Mesenchymal stem cell (in vitro differentiated cells and primary cell): Measurements from ENCODE around the gene CDK11A.
"Not testable (repeated sequence)": the region's sequence is repeated elsewhere in the genome, so short reads cannot be mapped to it uniquely, and the experiment has no call there.

ENCODE experiments used
- DNase-seq: peaks from one replicate; pipeline ENCODE4 v3.0.0-alpha.2; 2013
- H2AFZ ChIP-seq: one replicate; pipeline ENCODE4 v1.6.1; 2013; ENCODE audit warnings: low read depth, mild to moderate bottlenecking, control low read depth, inconsistent platforms, low read length, moderate library complexity
- H2AK5ac ChIP-seq: 2 replicates; pipeline ENCODE4 v1.6.1; 2013; ENCODE audit warnings: low read length, moderate library complexity, mild to moderate bottlenecking, inconsistent platforms; ENCODE audit not compliant: severe bottlenecking
- H2BK120ac ChIP-seq: one replicate; pipeline ENCODE4 v1.6.1; 2013; ENCODE audit warnings: low read depth, mild to moderate bottlenecking, inconsistent platforms, low read length, moderate library complexity
- H2BK12ac ChIP-seq, 2 experiments: one replicate each; pipeline ENCODE4 v1.6.1; 2013; ENCODE audit warnings: inconsistent platforms in 2 of 2, low read length in 2 of 2, mild to moderate bottlenecking in 2 of 2, moderate library complexity in 2 of 2, control low read depth in 1 of 2
- H2BK15ac ChIP-seq: one replicate; pipeline ENCODE4 v1.6.1; 2013; ENCODE audit warnings: mild to moderate bottlenecking, low read depth, inconsistent platforms; ENCODE audit not compliant: poor library complexity, severe bottlenecking
- H2BK5ac ChIP-seq: 2 replicates; pipeline ENCODE4 v1.6.1; 2013; ENCODE audit warnings: low read depth, mild to moderate bottlenecking, low read length, control low read depth, inconsistent platforms; ENCODE audit not compliant: poor library complexity, severe bottlenecking
- H3K14ac ChIP-seq, 2 experiments: one replicate each; pipeline ENCODE4 v1.6.1; 2013; ENCODE audit warnings: inconsistent platforms in 2 of 2, low read length in 2 of 2, control low read depth in 1 of 2, mild to moderate bottlenecking in 1 of 2, moderate library complexity in 1 of 2
- H3K18ac ChIP-seq, 2 experiments: one replicate each; pipeline ENCODE4 v1.6.1; 2013; ENCODE audit warnings: inconsistent platforms in 2 of 2, low read length in 2 of 2, control low read depth in 1 of 2, low read depth in 1 of 2, mild to moderate bottlenecking in 1 of 2
- H3K23ac ChIP-seq, 2 experiments: one replicate each; pipeline ENCODE4 v1.6.1; 2013; ENCODE audit warnings: inconsistent platforms in 2 of 2, low read length in 2 of 2, mild to moderate bottlenecking in 2 of 2, moderate library complexity in 2 of 2, control low read depth in 1 of 2
- H3K27ac ChIP-seq: 2 replicates; pipeline ENCODE4 v1.5.1; 2013; ENCODE audit warnings: mild to moderate bottlenecking, moderate library complexity, low read length, control low read depth, inconsistent platforms; ENCODE audit not compliant: poor library complexity, severe bottlenecking
- H3K27me3 ChIP-seq, 2 experiments: 2 replicates each; pipeline versions ENCODE4 v1.6.1 to v1.7.0; 2013; ENCODE audit warnings: low read length in 2 of 2, mild to moderate bottlenecking in 2 of 2, moderate library complexity in 2 of 2, control low read depth in 1 of 2, inconsistent platforms in 1 of 2; ENCODE audit not compliant: control insufficient read depth in 1 of 2, insufficient read depth in 1 of 2
- H3K36me3 ChIP-seq, 2 experiments: 2 replicates each; pipeline versions ENCODE4 v1.6.1 to v1.7.0; 2013; ENCODE audit warnings: low read length in 2 of 2, control low read depth in 1 of 2, inconsistent platforms in 1 of 2, low read depth in 1 of 2, mild to moderate bottlenecking in 1 of 2; ENCODE audit not compliant: insufficient read depth in 2 of 2, control insufficient read depth in 1 of 2
- H3K4ac ChIP-seq, 2 experiments: one replicate each; pipeline ENCODE4 v1.6.1; 2013; ENCODE audit warnings: inconsistent platforms in 2 of 2, low read length in 2 of 2, mild to moderate bottlenecking in 2 of 2, moderate library complexity in 2 of 2, control low read depth in 1 of 2, low read depth in 1 of 2
- H3K4me1 ChIP-seq: 2 replicates; pipeline ENCODE4 v1.6.1; 2013; ENCODE audit warnings: low read depth, low read length, control low read depth; ENCODE audit not compliant: control insufficient read depth, insufficient read depth
- H3K4me2 ChIP-seq: 2 replicates; pipeline ENCODE4 v1.6.1; 2013; ENCODE audit warnings: low read length, mild to moderate bottlenecking, inconsistent platforms; ENCODE audit not compliant: poor library complexity, severe bottlenecking
- H3K4me3 ChIP-seq, 2 experiments: 2 replicates each; pipeline versions ENCODE4 v1.5.1 to v1.7.0; 2013; ENCODE audit warnings: low read length in 2 of 2, mild to moderate bottlenecking in 2 of 2, control low read depth in 1 of 2, low read depth in 1 of 2; ENCODE audit not compliant: insufficient read depth in 1 of 2
- H3K79me1 ChIP-seq: replicated peaks from 2 replicates; pipeline ENCODE4 v1.6.1; 2013; ENCODE audit warnings: mild to moderate bottlenecking, control low read depth, low read length, inconsistent platforms; ENCODE audit not compliant: poor library complexity, severe bottlenecking
- H3K9ac ChIP-seq: 2 replicates; pipeline ENCODE4 v1.7.0; 2013; ENCODE audit warnings: mild to moderate bottlenecking, low read length, moderate library complexity
- H3K9me3 ChIP-seq: 2 replicates; pipeline ENCODE4 v1.7.0; 2013; ENCODE audit warnings: mild to moderate bottlenecking, low read length; ENCODE audit not compliant: control insufficient read depth
- H4K8ac ChIP-seq: one replicate; pipeline ENCODE4 v1.6.1; 2013; ENCODE audit warnings: inconsistent platforms, mild to moderate bottlenecking, low read length, moderate library complexity
- H4K91ac ChIP-seq: one replicate; pipeline ENCODE4 v1.6.1; 2013; ENCODE audit warnings: mild to moderate bottlenecking, low read length, inconsistent platforms
- WGBS: methylation state at CpG from one replicate; pipeline ENCODE4 v1.1.7; 2013; ENCODE audit warnings: mixed read lengths; 5-methylcytosine and 5-hydroxymethylcytosine counted together

CDK11A gene

DNA sequence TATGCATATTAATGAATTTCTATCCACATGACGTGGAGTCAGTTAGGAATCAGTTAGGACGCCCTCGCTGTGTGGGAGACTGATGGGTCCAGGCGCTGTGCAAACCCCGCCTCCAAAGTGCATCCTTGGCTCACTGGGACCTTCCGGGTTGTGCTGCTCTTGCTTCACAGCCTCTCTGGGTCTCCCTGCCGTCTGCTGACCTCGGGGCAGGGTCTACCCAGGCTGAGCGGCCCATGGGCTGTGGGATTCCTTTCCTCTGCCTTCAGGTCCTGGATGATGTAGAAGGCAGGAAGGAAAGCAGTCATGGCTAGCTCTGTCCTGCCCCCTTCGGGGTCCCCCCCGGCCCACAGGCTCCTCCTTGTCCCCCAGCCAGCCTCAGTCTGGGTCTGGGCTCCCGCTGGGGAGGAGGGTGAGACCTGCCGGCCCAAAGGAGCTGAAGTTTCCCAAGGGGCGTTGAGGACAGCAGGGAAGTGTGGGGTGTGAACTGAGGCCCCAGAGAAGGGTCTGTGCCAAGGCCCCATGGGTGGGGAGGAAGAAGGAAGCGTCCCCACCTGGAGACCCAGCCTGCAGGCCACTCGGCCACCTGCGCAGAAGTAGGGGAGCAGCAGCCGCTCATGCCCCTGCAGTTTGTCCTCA is 24.6 kb upstream of the CDK11A start:
- Histone ChIP-seq H2BK15ac (no peak overlapping the region), H2AK5ac (no peak overlapping the region), H2BK5ac (no peak overlapping the region), H3K14ac (peak overlapping the region in 1 of 2 experiments; percentile 79), H3K27ac (no peak overlapping the region), H2AFZ (no peak overlapping the region), H3K4ac (no peak overlapping the region), H3K36me3 (peaks cover 17 to 18% of the 10 kb centered on the region in 2 experiments), H3K4me2 (no peak overlapping the region), H3K27me3 (no peaks in the 10 kb centered on the region), H3K23ac (no peak overlapping the region), H3K9me3 (no peaks in the 10 kb centered on the region), H4K8ac (no peak overlapping the region), H3K4me3 (no peak overlapping the region), H3K79me1 (peaks cover 5% of the 10 kb centered on the region), H3K4me1 (peaks cover 2% of the 10 kb centered on the region), H4K91ac (no peak overlapping the region), H3K18ac (peak overlapping the region in 1 of 2 experiments; percentile 40), H3K9ac (no peak overlapping the region), H2BK12ac (peak overlapping the region in 1 of 2 experiments; percentile 18), H2BK120ac (no peak overlapping the region)
- DNase-seq, result no peak
- 77% methylated on average over 18 of the region's 18 CpGs for WGBS

- not testable (repeated sequence) for H4K8ac ChIP-seq, H3K4me2 ChIP-seq, H3K36me3 ChIP-seq, H2AK5ac ChIP-seq, H3K79me1 ChIP-seq, H2BK15ac ChIP-seq, H4K91ac ChIP-seq, DNase-seq, H3K23ac ChIP-seq, H3K4me1 ChIP-seq, H2BK12ac ChIP-seq, H3K18ac ChIP-seq, H3K9me3 ChIP-seq, H3K4me3 ChIP-seq, H3K14ac ChIP-seq, H2AFZ ChIP-seq, H3K27ac ChIP-seq, H3K27me3 ChIP-seq, H2BK5ac ChIP-seq, H3K4ac ChIP-seq, H2BK120ac ChIP-seq
- no CpG with 5 or more reads among the region's 35 CpGs for WGBS
- peak overlapping the region; percentile 86 for H3K9ac ChIP-seq
Observed at GRCh38 chr1:1746566-1746909, 22.4 kb upstream of the CDK11A start.

DNA sequence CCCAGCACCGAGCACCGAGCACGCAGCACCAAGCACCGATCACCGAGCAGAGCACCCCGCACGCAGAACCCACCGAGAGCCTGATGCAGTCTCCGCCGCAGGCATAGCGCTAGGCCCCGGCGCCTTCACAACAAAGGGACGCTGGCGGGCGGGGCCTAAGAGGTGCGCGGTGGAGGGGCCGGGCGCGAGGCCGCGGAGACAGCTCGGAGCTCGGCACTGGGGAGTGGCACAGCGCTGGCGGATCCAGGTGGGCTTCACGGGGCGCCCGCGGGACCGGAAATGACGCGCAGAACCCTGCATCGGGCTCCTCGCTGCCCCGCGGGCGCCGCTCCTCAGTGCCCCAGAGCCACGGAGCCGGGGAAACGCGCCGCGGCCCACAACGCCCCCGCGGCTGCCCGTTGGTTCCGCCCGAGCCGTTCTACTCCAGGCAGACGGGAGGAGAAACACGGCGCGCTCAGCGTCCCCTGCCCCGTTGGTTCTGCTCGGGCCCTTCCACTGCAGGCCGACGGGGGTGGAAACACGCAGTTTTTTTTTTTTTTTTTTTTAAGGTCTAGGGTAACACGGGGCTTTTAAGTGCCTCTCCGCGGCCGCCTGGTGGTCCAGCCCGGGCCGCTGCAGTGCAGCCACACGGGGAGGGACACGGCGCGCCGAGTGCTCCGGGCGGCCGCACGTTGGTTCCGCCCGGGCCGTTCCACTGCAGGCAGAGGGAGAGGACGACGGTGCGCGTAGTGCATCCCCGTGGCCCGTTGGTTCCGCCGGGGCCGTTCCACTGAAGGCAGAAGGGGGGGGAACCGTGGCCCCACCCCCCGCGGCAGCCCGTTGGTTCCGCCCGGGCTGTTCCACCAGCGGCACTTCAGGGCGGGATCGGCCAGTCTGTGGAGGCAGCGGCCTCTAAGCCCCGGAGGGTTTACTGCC is 21.8 kb upstream of the CDK11A start:
- H2AFZ ChIP-seq, H3K9me3 ChIP-seq, H2BK12ac ChIP-seq, H3K4me1 ChIP-seq, H3K4ac ChIP-seq, H3K27me3 ChIP-seq, H4K8ac ChIP-seq, H3K14ac ChIP-seq, H3K79me1 ChIP-seq, H2BK120ac ChIP-seq, H3K18ac ChIP-seq, H2AK5ac ChIP-seq, H3K36me3 ChIP-seq, H3K23ac ChIP-seq, H2BK15ac ChIP-seq: not testable (repeated sequence)
- peak; percentile 91 for DNase-seq
- H3K4me2 ChIP-seq, result peak overlapping the region; percentile 33
- WGBS, result 0% methylated on average over 26 of the region's 101 CpGs
- peak overlapping the region; percentile 94 for H3K27ac ChIP-seq
- H2BK5ac ChIP-seq, result peak overlapping the region; percentile 81
- H4K91ac ChIP-seq, result peak overlapping the region; percentile 61
- peak overlapping the region; percentile 51 to 63 for H3K4me3 ChIP-seq
- H3K9ac ChIP-seq, result peak overlapping the region; percentile 86

- H2AK5ac ChIP-seq, DNase-seq, H3K14ac ChIP-seq, H2BK5ac ChIP-seq, H3K4me3 ChIP-seq, H2BK15ac ChIP-seq, H3K27ac ChIP-seq, H3K9me3 ChIP-seq, H3K4me1 ChIP-seq, H2BK120ac ChIP-seq, H4K91ac ChIP-seq, H3K18ac ChIP-seq, H3K79me1 ChIP-seq, H3K27me3 ChIP-seq, H4K8ac ChIP-seq, H3K9ac ChIP-seq, H2AFZ ChIP-seq, H3K4ac ChIP-seq, H3K4me2 ChIP-seq, H3K23ac ChIP-seq, H2BK12ac ChIP-seq: not testable (repeated sequence)
- peaks cover 7 to 12% of the 10 kb centered on the region in 2 experiments for H3K36me3 ChIP-seq
- WGBS, result 82% methylated on average over 6 of the region's 11 CpGs
Observed at GRCh38 chr1:1742529-1742928, 18.4 kb upstream of the CDK11A start.
